DMS79 (cell line): ENCODE measurements around the gene MCHR2.
"Not testable (repeated sequence)": the region's sequence is repeated elsewhere in the genome, so short reads cannot be mapped to it uniquely, and the experiment has no call there.

Source experiments
- DNase-seq: peaks from one replicate; lab custom pipeline; 2025; lab: John Stamatoyannopoulos, UW

MCHR2 gene, protein sequence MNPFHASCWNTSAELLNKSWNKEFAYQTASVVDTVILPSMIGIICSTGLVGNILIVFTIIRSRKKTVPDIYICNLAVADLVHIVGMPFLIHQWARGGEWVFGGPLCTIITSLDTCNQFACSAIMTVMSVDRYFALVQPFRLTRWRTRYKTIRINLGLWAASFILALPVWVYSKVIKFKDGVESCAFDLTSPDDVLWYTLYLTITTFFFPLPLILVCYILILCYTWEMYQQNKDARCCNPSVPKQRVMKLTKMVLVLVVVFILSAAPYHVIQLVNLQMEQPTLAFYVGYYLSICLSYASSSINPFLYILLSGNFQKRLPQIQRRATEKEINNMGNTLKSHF

DNA sequence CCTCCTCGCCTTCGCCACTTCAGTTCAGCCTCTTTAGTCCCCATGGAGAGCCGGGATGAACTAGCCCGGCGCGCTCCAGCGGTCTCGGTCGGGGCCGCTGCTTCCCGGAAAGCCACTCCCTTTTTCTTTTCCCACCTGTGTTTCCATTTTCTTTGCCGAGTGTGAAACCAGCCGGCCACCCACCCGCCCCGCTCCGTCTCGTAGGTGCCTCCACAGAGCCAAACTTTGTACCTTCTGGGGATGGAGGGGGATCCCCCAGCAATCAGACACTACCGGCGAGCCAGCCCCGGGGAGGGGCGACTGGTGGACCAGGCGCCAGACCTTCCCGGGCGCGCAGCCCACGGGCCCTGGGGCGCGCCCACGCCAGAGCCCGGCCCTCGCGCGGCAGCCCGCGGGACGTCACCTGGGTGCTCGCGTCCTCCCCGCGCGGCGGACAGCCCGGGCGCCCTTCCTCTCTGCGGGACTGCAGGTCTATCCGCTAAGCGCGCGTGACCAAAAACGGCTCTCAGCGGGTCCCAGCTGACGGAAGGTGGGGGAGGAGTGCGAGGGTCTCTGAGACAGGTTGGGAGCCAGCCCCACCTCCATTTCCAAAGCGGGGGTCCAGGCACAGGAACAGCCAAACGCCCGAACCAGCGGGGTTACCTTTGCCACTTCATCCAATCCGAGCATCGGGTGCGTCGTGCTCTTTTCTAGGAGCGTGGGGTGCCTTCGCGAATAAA, at the start of gene MCHR2:
MCHR2 (minus strand) TSS at position 691 of the 719 bp plus-strand sequence. CDS start 38,076 bp downstream, outside the sequence.
- DNase-seq, result no peak

DNA sequence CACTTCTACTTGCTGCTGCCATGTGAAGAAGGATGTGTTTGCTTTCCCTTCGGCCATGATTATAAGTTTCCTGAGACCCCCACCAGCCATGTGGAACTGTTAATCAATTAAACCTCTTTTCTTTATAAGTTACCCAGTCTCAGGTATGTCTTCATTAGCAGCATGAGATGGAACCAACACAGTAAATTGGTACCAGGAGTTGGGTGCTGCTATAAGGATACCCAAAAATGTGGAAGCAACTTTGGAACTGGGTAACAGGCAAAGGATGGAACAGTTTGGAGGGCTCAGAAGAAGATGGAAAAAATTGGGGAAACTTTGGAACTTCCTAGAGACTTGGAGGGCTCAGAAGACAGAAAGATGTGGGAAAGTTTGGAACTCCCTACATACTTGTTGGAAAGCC, 44.5 kb upstream of the MCHR2 start:
- not testable (repeated sequence) for DNase-seq

DNA sequence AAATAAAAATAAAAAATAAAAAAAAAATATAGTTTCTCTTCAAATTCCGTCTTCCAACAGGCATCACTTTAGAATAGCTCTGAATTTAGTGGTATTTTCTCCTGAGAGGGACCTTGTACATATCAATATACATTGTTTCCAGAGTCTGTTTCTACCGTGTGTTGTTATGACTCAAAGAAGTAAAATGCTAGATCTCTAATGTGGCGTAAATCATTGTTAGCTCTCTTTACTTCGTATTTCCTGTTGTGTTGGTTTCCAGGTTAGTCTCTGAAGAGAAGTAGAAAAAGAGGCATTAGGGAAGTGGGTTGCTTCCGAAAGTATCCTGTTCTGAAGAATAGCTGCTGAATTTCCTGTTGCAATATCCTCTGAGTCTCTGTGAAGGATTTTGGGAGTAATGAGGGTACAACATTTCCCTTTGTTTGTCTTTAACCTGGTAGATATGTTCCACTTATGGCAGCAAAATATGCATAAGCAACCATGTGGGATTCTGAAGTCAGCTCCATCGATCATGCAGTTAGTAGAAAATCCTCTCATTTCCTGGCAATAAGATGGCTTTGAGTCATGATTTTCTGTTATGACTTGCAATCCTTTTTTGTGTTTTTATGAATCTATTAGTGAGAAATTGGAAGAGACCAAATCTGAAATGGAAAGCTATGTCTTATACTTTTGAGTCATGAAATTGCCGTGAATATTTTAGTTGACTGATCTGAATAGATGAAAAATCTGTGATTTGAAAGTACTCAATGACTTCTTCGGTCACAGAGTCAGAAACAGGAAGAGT, 42.0 kb upstream of the MCHR2 start:
- DNase-seq, result no peak

DNA sequence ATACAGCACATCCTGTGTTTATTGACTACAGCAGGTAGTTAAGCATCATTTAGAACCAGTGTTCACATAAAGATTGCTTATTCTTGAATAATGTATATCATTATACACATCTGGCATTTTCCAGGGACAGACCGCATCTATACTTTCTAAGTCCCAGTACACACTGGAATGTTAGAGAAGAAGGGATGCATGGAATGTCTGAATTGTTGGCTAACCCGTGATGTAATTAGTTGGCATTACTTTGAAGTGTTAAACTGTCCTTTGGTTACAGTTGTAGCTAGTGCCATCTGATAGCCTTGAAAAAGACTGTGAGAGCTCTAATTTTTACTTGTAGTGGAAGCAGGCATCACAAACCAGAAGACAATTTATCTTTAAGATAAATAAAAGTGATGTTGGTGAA, 29.8 kb upstream of the MCHR2 start:
- no peak for DNase-seq

DNA sequence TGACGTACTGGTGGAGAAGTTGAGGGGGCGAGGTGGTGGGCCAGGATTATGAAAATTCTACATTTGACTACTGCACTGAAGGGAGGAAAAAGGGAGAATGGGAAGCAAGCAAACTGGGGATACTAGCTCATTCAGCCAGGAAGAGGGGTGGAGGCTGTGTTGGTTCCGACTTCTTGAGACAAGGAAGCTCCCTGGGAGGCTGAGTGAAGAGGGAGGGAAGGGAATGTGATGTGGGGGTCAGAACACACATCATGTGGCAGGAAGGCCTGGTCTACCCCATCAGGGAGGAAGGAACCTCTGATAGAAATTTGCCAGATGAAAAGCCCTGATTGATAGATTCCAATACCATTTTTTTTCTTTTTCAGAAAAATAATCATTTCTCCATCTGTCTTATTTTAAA, 28.8 kb upstream of the MCHR2 start:
- no peak for DNase-seq

DNA sequence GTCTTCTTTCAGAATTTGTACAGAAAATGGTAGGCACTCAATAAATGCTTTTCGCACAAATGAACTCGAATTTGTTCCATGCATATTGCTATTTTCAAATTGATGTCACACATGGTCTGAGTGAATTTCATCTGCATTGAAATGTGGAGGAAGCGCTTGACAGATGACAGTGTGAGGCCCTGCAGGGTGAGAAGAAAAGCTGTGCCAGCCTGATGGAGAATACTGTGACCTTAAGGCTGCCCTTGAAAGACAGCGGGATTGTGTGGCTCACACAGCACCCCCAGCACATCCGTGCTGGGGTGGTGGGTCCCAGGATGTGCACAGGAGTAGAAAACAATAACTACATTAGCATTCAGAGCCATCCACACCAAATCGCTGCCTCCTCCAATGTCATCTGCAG, 14.8 kb upstream of the MCHR2 start:
- no peak for DNase-seq

DNA sequence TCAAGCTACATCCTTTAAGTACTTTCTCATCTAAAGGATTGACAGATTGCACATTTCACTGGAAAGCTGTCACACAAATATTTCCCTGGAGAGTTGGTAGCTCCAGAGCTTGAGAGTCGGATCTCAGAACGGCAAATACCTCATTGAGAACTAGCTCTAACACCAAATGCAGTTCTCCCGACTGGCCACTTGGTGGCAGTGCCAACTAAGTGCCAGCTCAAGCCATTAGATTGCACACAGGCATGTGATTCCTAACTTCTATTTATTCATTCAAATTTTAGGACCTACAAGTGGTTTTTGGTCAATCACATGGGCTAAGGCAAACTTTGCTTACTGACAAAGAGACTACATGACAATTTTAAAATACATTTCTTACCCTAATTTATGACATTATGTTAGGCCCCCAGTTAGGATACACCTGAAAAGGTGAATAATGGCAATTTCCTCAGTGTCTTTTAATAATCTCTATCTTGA, 7.9 kb upstream of the MCHR2 start:
- no peak for DNase-seq

DNA sequence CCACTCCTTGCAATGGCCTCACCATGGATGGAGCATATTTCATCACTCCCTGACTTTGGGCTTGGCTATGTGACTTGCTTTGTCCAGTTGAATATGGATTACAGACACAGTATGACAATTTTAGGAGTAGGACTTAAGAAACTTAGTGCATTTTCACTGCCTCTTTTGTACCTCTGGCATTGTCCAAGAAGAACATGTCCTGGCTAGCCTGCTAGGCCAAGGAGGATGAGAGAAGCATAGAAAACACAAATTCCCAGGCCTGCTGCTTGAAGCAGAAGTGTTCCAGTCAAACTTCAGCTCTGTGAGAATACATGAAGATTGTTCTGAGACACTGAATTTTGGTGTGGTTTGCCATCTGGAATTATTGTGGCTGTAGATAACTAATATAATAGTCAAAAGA, 3.1 kb upstream of the MCHR2 start:
- DNase-seq, result no peak

DNA sequence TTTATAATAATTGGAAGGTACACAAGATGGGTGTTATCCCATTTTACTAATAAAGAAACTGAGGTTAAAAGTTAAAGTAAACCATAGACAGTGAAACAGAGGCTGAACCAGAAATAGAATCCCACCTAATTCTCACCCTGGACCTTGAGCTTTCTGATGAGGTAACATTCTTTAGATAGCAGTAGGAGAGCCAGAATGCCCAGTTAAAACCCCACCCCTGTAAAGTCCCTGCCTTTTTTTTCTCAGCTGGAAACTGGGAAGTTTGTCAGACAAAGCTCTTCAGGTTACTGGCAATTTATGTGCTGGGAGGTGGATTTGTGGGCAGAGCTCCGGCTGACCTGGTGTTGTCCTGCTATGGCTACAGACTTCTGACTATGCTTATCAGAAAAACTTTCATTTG, 1.9 kb upstream of the MCHR2 start:
- no peak for DNase-seq

DNA sequence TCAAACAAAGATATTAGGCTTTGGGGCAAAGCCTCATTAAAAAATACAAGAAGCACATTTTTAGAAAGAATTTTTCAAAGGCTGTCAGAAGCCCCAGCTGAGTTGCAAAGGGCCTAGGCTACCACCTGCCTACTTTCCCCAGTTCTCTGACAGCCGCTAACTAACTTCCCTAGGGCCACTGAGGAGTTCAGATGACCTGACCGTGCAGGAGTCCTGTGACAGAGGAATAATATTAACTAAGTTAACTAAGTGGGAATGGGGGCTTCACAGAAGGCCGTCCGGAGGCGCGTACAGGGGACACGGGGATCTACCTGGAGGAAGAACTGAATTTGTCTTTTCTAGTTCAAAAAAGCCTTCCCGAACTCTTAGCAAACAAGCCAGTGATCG, 884 bp downstream of the MCHR2 start:
- DNase-seq, result no peak

DNA sequence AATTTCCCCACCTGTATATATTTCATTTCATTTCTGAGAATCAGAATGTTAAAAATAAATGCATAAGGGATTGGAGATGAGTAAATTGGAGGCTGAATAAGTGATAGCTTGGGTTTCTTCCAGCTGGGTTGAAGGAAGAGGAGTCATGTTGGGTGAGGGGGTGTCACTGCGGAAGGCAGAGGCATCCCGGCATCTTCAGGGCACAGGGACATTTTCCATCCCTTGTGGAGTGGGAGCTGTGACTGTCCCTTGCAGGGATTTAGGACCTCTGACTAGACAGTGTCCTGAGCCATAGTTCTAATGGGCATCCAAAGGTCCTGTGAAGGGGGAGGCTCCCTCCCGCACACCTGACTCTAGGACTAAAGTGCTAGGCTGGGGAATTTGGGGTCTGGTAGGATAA, 2.1 kb downstream of the MCHR2 start:
- DNase-seq, result no peak

DNA sequence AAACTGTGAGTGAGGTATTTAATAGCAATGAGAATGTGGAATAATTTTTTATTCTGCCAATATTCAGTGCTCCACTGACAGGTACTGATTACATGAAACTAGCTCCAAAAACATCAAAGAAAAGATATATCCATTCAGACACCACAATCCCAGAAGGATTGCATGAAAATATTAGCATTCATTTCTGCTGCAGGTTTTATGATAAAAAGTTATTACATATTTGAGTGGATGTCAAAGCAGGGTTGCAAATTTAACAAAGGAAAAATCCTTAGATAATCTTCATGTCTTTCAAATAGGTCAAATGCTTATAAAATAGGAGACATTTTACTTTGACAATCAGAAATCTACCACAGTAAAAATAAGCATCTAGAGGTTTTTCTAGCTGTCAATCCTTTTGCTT, 13.3 kb downstream of the MCHR2 start:
- DNase-seq, result no peak

DNA sequence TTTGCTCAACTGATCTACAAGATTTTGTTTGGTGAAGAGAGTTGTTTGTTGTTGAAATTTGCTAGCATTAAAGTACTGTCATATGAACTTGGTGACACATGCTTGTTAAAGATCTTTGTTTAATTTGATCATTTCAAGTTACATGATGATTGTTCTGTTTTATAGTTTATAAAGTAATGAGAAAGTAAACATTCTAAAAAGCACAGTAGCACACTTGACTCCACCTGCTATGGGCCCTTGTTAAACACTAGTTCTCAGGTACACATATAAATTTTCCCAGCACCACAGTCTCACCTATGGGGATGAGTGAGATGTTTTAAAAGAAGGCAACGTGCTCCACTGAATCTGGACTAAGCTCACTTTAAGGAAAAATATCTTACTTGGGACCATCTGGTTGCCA, 14.1 kb downstream of the MCHR2 start:
- DNase-seq, result no peak

DNA sequence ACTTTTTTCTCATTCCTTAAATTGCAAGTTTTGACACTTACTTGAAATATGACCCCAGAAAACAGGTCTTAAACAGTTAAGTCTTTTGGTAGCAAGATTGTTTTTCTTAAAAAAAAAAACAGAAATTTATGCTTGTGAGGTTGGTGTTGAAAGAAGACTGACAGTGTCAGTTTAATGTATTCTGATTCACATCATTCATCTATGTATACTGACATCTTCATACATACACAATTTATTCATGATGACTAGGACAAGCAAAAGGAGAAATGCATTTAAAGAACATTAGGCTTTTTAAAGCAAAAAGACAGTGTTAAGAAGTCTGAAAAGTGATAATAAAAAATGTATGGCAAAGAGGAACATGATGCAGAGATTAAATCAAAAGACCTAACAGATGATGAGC, 27.0 kb downstream of the MCHR2 start:
- DNase-seq, result no peak

DNA sequence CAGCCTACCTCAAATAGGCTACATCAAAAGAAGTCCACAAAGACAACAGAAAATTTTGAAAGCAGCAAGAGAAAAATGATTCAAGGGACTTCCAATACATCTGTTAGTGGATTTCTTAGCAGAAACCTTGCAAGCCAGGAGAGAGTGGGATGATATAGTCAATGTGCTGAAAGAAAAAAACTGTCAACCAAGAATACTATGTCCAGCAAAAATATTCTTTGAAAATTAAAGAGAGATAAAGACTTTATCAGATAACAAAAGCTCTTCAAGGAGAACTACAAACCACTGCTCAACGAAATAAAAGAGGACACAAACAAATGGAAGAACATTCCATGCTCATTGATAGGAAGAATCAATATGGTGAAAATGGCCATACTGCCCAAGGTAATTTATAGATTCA, 34.0 kb downstream of the MCHR2 start:
- no peak for DNase-seq

DNA sequence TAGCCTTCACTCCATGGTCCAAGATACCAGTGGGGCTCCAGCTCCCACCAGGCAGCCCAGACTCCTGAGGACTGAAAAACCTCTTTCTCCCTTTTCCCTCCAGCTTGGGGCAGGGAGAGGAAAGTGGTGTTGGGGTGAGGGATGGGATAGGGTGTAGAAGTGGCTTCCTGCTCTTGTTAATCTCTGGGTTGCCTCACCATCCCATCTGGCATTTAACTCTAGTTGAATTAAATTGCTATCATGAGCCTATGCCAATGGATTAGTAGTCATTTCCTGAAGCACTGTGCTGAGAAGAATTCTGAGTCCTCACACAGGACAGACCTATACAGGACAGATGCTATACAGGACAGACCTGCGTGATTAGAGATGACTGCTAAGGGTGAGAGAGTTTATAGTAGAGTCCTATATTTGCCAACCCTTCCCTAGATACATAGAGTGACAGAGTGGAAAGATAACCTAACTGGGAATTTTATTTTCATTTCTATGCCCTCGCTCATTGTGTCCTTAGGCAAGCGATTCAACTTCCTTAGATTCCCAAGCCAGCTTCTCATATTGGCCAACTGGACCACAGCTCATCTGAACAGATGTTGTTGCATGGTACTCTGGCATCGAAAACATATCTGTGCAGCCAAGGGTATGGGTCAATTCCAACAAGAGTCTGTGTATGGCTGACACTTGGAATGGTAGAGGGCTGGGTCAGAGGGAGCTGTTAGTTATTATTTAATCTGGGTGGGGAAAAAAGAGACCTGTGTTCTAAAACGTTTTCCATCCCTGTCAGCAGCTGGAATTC, 42.8 kb downstream of the MCHR2 start:
- no peak for DNase-seq

DNA sequence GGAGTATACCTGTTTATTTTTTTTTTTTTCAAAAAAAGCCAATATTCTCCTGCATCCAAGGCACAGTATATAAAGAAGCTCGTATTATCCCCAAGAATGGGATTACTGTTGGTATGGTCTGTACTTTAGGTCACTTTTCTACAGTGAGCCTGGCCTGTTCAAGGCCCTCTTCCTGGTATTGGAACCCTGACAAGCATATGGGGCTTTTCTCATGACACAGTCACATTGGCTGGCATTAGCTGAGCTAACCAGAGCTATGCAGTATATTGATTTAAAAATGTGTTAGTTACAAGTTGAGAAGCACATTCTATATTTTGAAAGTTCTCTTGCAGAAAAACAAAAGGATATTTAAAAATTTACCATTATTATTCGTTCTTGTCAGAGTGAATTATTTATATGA, 48.0 kb downstream of the MCHR2 start:
- no peak for DNase-seq

DNA sequence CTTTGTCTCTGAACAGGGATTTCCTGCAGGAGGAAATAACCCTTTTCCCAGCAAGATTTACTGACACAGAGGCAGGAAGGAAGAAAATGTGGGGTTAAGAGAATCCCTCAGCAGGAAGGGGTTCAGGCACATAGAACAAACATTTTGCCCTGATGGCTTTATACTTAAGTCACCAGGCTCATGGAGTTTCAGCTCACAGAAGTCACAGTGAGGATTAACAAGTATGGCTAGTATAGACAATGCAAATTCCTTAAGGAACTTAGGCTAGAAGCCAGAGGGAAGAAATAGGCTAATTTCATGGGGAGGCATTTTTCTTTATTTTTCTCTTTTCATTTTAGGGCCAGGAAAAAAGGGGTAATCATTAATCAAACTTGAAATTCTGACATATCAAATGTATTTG, 50.2 kb downstream of the MCHR2 start:
- no peak for DNase-seq

DNA sequence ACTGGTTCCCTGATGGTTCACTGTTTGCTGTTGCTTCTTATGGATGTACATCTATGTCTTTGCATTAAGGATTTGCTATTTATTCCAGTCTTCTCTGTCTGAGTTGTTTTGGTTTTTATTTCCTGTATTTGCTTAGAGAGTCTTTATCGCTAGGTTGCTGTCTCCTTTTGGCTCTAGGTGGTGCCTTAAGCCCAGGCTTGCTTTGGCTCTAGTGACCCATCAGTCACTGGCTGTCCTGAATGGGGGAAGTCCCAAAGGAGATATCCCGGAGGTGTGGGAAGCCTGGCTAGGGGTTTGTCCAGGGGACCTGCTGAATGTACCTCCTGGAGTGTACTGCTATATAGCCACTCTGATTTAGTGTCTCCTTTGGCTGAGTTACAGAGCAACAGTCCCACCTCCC, 53.4 kb downstream of the MCHR2 start:
- DNase-seq, result no peak

DNA sequence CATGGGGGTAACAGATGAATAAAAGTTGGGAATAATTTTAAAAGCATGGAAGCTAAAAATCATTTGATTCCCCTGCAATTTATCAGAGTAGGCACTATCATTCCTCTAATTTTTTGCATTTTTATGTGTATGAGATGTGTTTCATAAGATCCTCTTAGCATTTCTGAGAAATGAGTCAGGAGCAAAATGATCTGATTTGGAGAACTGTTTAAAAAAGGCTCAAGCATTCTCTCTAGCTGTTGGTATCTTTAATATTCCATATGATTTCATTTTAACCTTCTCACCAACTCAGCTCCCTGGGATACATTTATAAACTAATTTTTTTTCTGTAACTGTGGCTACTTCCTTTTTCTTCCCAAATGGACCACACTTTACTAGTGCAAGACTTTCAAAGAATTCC, 60.9 kb downstream of the MCHR2 start:
- no peak for DNase-seq

DNA sequence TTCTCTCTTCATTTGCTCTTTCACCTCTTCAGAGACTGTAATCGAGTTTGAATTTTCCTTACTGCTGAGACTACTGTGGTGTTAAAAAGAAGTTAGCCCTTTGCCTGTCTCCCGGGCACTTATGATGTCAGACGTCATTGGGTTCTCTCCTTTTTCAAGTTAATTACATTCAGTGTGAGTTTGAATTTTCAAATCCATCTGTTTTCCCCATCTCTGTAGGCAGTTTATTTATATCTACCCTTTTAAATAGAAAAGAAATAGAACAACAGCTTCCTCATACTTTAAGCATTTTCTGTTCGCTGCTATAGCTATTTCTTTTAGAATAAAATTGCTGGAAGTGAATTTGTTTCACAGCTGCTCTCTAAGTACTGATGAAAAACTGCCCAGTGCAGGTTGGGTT, 81.4 kb downstream of the MCHR2 start:
- DNase-seq, result no peak
